GM19025 (cell line): Measurements from ENCODE around the gene GPR65.
"Not testable (repeated sequence)": the region's sequence is repeated elsewhere in the genome, so short reads cannot be mapped to it uniquely, and the experiment has no call there.

Source experiments
- ATAC-seq: cut with Tn5 transposase; IDR thresholded peaks from one replicate; pipeline ENCODE4 v1.9.1; 2021; ENCODE audit warnings: mild to moderate bottlenecking, low read depth, moderate library complexity; ENCODE audit not compliant: unreplicated experiment

Gene GPR65

GRCh38 chr14:88003425-88003824 lies 1.5 kb upstream of the GPR65 start:
- no peak for ATAC-seq

DNA sequence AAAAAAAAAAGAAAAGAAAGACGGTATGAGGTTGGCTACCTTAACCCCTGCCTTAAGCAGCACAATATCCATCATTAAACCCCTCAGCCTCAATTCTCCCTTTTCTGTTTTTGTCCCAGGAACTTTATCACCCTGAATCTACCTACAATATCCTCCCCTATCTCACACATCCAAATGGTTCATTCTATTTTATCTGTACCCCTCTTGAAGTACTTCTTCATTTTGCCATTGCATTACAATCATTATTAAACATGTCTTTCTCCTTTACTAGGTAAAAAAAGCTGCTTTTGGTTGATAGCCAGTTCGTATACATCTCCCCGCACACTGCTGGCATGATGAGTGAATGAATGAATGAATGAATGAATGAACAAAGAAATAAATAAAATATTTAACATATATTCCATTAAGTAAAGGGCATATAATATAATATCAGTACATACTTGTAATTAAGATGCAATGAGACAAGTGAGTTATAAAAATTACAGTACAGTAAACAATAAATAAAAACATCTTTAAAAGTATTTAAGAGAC lies 364 bp upstream of the GPR65 start:
- ATAC-seq: no peak

DNA sequence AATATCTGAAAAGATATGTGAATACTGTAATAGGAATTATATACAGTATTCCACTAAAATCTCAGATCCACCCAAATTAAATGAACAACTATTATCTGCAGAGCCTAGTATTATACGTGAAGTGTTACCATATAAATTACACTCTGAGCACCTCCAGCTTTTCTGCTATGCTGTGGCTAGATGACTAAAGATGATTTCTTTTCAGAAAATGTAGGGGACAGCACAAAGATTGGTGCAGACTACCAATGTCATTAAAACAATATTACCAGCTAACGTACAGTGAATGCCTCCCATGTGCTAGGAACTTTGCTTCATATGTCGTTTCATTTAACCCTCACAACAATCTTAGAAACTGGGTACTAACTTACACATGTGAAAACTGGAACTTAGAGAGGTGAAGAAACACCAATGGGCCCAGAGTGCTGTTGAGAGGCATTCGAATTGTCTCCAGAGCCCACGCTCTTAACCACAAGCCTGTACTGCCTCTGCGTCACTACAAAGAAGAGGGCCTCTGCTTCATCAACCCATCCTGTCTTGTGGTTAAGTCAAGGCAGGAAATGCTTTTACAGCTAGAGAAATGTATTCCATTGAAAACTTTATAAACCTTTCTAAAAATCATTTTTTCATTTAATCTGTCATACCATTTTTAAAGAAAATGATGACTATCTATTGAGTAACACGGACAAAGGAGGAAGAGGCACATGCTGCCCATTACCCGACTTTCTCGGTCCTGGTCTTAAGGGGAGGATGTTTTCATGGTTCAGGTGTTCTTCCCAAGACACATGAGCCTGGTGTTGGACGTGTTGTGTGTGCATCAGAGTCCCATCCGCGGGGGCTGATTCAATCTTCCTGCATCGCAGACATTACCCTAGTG lies 1.3 kb downstream of the GPR65 start:
- peak; percentile 90 for ATAC-seq

- no peak for ATAC-seq
These were observed 2.7 kb downstream of the GPR65 start for GRCh38 chr14:88007608-88008007.

DNA sequence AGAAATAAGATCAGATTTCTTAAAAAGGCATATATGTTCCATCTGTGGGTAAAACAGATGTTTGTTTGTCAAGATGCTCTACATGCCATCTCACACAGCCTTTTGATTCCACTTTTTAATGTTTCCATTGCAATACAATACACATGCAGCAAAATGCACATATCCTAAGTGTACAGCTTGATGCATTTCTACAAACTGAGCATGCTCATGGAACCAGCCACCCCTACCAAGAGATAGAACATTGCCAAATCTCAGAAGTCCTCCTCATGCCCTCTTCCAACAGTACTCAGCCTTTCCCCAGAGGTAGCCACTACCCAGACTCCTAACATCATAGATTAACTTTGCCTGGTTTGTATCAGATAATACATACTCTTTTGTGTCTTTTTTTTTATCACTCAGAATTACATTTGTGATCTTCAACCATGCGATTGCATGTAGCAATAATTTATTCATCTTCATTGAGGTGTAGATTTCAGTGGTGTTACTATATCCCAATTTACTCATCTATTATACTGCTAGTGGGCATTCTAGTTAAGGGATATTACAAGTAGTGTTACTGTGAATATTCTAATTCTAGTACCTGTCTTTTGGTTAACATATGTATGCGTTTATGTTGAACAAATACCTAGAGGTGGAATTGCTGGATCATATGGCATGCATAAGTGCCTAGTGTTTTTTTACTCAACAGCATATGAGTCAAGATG lies 3.3 kb downstream of the GPR65 start:
- no peak for ATAC-seq

DNA sequence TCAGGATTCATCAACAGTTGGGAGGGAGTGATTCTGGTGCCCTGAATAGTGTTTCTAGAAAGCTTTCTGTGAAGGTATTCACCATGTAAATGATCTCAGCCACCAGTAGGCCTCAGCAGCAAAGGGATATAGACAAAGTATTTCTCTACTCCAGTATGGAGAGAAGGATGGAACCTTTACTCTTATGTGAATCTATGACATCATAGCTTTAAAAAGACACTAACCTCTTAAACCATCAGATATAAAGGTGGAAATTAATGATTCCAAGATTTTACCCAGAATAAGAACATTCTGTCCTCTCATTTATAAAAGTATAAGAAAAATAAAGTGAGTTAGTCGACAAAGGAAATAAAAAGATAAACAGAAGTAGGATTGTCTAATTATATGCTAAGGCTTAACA lies 4.6 kb downstream of the GPR65 start:
- ATAC-seq: no peak

- ATAC-seq: no peak
These were observed 5.4 kb downstream of the GPR65 start for GRCh38 chr14:88010331-88010730.

GRCh38 chr14:88012495-88012894 lies 7.6 kb downstream of the GPR65 start:
- ATAC-seq: no peak

DNA sequence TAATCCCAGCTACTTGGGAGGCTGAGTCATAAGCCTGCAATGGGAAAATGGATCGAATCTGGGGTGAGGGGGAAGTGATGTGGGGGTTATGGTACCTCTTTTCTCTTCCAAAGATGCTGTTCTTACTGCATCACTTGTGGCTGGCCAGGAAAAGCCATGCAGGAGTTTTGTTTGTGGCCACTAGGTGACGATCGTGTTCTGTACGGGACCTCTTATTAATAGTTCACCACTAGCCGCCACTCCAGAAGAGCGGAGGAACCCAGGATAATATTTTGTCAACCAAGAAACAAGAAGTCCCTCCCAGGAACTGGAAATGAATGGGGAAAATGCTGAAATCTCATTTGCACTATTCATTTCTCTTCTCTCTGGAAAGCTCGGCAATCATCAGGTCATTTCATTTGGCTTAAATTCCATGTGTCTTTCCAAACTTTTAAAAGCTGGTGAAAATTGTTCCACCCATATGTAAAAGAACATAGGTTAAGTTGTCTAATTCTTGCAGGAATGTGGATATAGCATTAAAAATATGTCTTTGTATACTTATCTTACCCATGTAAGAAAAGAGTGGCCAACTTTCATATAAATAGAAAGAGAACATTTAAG lies 8.9 kb downstream of the GPR65 start:
- peak; percentile 89 for ATAC-seq

DNA sequence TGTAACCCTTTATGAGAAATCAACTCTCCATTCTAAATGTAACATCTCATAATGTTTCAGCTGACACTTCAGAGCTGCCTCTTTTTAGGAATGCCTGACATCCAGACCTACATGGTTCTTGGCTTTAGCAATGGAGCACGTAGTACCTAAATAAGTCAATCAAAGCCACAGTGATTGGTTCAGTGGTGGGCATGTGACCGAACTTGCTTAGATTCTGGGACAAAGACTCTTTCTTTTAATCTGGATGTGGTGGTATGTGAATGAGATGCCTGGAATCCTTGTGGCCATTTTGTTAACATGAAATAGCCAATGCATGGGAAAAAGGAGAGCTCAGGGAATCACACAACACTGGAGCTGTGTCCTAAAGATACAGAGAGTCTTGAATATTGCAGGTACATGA lies 11.8 kb downstream of the GPR65 start:
- no peak for ATAC-seq

DNA sequence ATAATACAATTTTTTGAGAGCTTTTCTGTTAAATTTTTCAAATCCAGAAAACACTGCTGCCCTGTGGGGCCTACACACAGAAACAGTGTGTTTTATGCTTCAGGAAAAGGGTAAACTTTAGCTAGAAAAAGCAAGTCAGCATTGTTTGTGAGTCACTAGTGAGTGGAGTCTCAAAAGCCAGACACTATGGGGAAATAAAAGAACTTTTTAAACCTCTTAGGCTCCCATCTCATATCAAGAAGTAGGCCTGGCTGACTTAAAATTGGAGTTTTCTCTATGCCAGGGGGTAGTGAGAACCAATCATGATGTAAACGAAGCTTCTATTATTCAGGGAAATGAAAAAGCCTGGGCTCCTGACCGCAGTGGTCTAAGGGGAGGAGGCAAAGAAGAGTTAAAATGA lies 12.6 kb downstream of the GPR65 start:
- no peak for ATAC-seq

DNA sequence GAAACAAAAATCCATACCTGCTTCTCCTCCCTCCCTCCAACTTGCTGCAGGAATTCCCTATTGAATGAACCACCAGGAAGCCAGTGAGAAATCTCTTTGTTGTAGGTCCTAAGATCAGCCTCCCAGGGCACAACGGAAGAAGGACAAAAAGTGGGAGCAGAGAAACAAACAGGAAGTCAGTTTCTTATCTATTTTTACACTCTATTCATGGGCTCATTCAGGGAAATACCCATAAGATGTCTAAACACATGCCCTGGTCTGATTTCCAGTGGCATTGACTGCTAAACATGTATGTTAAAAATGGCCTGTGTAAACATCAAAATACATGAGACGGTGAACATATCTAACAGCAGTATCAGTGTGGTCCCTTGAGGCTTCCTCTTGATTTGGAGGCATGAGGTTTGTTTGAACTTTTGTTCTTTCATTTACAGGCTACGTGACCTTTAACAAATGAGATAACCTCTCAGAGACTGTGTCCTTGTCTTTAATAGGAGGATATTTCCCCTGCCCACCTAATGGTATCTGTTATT lies 18.8 kb downstream of the GPR65 start:
- ATAC-seq: no peak

DNA sequence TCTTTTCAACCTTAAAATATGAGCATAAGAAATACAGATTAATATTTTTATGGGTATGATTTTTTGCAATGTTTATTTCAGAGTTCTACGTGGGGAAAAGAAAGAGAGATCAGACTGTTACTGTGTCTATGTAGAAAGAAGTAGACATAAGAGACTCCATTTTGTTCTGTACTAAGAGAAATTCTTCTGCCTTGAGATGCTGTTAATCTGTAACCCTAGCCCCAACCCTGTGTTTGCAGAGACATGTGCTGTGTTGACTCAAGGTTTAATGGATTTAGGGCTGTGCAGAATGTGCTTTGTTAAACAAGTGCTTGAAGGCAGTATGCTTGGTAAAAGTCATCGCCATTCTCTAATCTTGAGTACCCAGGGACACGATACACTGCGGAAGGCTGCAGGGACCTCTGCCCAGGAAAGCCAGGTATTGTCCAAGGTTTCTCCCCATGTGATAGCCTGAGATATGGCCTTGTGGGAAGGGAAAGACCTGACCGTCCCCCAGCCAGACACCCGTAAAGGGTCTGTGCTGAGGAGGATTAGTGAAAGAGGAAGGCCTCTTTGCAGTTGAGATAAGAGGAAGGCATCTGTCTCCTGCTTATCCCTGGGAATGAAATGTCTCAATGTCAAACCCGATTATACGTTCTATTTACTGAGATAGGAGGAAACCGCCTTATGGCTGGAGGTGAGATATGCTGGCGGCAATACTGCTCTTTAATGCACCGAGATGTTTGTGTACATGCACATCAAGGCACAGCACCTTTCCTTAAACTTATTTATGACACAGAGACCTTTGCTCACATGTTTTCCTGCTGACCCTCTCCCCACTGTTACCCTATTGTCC lies 19.5 kb downstream of the GPR65 start:
- not testable (repeated sequence) for ATAC-seq

- no peak for ATAC-seq
These were observed 20.4 kb downstream of the GPR65 start for GRCh38 chr14:88025313-88025712.

- ATAC-seq: peak; percentile 49
These were observed 22.0 kb downstream of the GPR65 start for GRCh38 chr14:88026890-88027289.

- no peak for ATAC-seq
These were observed 24.6 kb downstream of the GPR65 start for GRCh38 chr14:88029500-88029899.

DNA sequence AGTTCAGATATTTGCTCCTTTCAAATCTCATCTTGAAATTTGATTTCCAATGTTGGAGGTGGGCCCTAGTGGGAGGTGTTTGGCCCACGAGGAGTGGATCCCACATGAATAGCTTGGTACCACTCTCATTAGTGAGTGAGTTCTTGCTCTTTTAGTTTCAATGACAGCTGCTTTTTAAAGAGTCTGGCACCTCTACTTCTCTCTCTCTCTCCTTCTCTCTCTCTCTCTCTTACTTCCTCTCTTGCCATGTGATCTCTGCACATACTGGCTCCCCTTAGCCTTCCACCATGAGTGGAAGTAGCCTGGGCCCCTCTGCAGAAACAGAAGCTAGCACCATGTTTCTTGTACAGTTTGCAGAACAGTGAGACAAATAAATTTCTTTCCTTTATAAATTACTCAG lies 25.1 kb downstream of the GPR65 start:
- ATAC-seq: no peak

- ATAC-seq: no peak
These were observed 26.0 kb downstream of the GPR65 start for GRCh38 chr14:88030892-88031291.

DNA sequence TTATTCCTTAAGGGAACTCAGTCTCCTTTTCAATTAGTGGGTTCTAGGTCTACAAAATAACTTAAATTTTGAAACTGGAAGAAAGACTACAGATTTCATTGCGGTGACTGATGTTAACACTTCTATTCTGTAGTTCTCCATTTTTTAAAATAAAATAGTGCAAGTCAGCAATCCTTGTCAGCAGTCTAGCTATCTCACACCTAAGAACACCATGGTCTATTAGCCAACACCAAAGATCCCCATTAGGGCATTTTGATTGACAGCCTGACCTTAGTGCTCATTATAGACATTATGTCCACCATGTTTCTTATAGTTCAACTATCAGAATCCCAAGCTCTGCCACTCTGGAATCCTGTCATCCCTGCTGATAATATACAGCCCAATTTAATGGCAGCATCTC lies 27.4 kb downstream of the GPR65 start:
- ATAC-seq: no peak

GRCh38 chr14:88034076-88034475 lies 29.1 kb downstream of the GPR65 start:
- no peak for ATAC-seq
